Calu3 (cell line): ENCODE results near the gene SLC39A12. TPM values are rescaled to one million over a fixed set of nuclear protein-coding genes. Genes with fewer than 3 reads are reported as not detected.

Experiments
- BruUV-seq: library from RNA; stranded (reverse); fragments of 400-500 nt; replicated peaks from 2 replicates; lab custom pipeline; 2021; lab: Mats Ljungman, UMichigan
- CTCF ChIA-PET: fragments of 300-600 bp; sonication (Branson Sonifier 250); formaldehyde crosslinking; loops from one replicate; lab custom pipeline; 2022; ENCODE audit warnings: antibody characterized with exemption; lab: Charles Lee
- DNase-seq: peaks from one replicate; pipeline ENCODE4 v3.0.0; 2022
- H3K27ac Mint-ChIP-seq: one replicate; pipeline ENCODE4 v1.8.0; 2022; ENCODE audit warnings: mixed read lengths; ENCODE audit not compliant: unreplicated experiment
- H3K27me3 Mint-ChIP-seq: one replicate; pipeline ENCODE4 v1.8.0; 2022; ENCODE audit warnings: mixed read lengths; ENCODE audit not compliant: unreplicated experiment
- H3K36me3 Mint-ChIP-seq: one replicate; pipeline ENCODE4 v1.8.0; 2022; ENCODE audit warnings: mild to moderate bottlenecking, moderate library complexity, mixed read lengths; ENCODE audit not compliant: insufficient read depth, unreplicated experiment
- H3K4me1 Mint-ChIP-seq: one replicate; pipeline ENCODE4 v1.8.0; 2022; ENCODE audit warnings: mild to moderate bottlenecking, low read depth, mixed read lengths; ENCODE audit not compliant: unreplicated experiment
- H3K4me3 Mint-ChIP-seq: one replicate; pipeline ENCODE4 v1.8.0; 2022; ENCODE audit warnings: mild to moderate bottlenecking, low read depth, moderate library complexity, mixed read lengths; ENCODE audit not compliant: unreplicated experiment
- H3K9me3 Mint-ChIP-seq: one replicate; pipeline ENCODE4 v1.8.0; 2022; ENCODE audit warnings: low read depth, mixed read lengths; ENCODE audit not compliant: unreplicated experiment
- intact Hi-C: fragments of 100-400 bp; cut with micrococcal nuclease; formaldehyde crosslinking; loops from one replicate; pipeline ENCODE4 v1.10.0; 2022; ENCODE audit not compliant: unreplicated experiment
- total RNA-seq: library from RNA; stranded (reverse); gene quantifications from 2 replicates; pipeline ENCODE4 v1.2.3, GENCODE V29; 2022
- TF ChIP-seq, protein P1 (sequence below): fragments of 200-600 bp; IDR thresholded peaks from one replicate; pipeline ENCODE4 v1.8.0; 2022; ENCODE audit warnings: antibody characterized with exemption; ENCODE audit not compliant: unreplicated experiment

Gene SLC39A12
- total RNA-seq, 1 experiment from 2014 or later, result not detected

DNA sequence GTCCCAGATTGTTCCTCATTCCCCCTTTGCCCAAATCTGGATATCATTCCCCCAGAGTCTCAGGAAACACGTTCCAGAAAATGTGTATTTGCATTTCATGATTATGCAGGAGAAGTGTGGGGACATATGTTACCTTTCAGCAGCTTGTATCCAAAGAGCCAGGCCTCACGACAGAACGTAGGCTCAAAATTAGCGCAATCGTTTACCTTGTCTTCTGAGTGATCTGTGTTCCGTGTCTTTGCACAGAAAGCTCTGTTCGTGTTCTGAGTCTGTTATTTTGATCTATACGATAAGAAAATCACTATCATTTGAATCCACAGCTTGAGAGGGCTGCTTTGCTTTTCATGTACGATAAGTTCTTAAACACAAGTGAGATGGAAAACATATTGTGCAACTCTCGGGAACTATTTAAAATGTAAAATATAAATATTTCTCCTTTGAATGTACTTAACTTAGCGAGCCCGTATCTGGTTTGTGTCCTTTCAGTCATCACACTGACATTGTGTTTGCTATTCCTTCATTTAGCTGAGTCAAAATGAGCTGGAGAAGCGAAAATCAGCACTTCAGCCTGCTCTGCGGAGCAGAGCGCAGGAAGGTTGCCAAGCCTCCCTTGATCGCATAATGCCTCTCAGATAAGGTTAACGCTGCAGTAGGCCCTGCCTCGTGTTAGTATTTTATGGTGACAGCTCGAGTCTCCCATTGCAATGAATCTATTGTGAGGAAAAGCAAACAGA, 108.3 kb downstream of the SLC39A12 start:
- no peaks in the 10 kb centered on the region for H3K4me1 Mint-ChIP-seq
- CTCF ChIA-PET, result no interaction called here
- no peak overlapping the region for H3K4me3 Mint-ChIP-seq
- intact Hi-C loops, result no loop called here
- no peaks in the 10 kb centered on the region for H3K36me3 Mint-ChIP-seq
- H3K9me3 Mint-ChIP-seq, result peaks cover 8% of the 10 kb centered on the region
- no TSS peak for BruUV-seq
- TF ChIP-seq, protein P1, sequence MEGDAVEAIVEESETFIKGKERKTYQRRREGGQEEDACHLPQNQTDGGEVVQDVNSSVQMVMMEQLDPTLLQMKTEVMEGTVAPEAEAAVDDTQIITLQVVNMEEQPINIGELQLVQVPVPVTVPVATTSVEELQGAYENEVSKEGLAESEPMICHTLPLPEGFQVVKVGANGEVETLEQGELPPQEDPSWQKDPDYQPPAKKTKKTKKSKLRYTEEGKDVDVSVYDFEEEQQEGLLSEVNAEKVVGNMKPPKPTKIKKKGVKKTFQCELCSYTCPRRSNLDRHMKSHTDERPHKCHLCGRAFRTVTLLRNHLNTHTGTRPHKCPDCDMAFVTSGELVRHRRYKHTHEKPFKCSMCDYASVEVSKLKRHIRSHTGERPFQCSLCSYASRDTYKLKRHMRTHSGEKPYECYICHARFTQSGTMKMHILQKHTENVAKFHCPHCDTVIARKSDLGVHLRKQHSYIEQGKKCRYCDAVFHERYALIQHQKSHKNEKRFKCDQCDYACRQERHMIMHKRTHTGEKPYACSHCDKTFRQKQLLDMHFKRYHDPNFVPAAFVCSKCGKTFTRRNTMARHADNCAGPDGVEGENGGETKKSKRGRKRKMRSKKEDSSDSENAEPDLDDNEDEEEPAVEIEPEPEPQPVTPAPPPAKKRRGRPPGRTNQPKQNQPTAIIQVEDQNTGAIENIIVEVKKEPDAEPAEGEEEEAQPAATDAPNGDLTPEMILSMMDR, result no peak
- no peak for DNase-seq
- no peak overlapping the region for H3K27ac Mint-ChIP-seq
- H3K27me3 Mint-ChIP-seq, result no peaks in the 10 kb centered on the region

DNA sequence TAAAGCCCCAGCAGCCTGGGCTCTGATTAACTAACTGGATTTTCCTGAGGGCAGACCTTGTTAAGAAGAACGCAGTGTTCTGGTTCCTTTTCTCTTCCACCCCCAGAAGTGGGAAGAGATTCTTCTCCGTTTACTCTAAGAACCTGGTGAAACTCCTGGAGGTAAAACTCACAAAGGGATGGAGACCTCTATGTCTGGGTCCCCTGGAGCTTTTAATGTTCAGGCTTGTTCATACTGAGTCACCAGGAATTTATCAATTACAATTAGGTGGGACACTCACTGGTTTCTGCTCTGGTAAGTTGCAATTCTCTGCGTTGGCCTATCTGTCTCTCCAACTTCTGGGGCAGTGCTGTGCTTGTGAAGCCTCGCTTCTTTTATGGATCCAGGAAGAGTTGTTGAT, 115.2 kb downstream of the SLC39A12 start:
- no TSS peak for BruUV-seq
- intact Hi-C loops, result no loop called here
- Mint-ChIP-seq H3K36me3 (no peaks in the 10 kb centered on the region), H3K4me1 (no peaks in the 10 kb centered on the region), H3K27ac (no peak overlapping the region), H3K4me3 (no peak overlapping the region), H3K27me3 (no peaks in the 10 kb centered on the region), H3K9me3 (no peaks in the 10 kb centered on the region)
- TF ChIP-seq, protein P1, result no peak
- no peak for DNase-seq
- CTCF ChIA-PET, result no interaction called here

GRCh38 chr10:18068401-18068800, 116.7 kb downstream of the SLC39A12 start:
- TF ChIP-seq, protein P1, result no peak
- Mint-ChIP-seq H3K36me3 (no peaks in the 10 kb centered on the region), H3K4me3 (no peak overlapping the region), H3K9me3 (no peaks in the 10 kb centered on the region), H3K27me3 (no peaks in the 10 kb centered on the region), H3K4me1 (no peaks in the 10 kb centered on the region), H3K27ac (no peak overlapping the region)
- intact Hi-C loops, result no loop called here
- no TSS peak for BruUV-seq
- CTCF ChIA-PET, result no interaction called here
- no peak for DNase-seq

GRCh38 chr10:18071591-18071990, 119.9 kb downstream of the SLC39A12 start:
- CTCF ChIA-PET, result no interaction called here
- Mint-ChIP-seq H3K4me1 (no peaks in the 10 kb centered on the region), H3K27ac (no peak overlapping the region), H3K9me3 (no peaks in the 10 kb centered on the region), H3K36me3 (no peaks in the 10 kb centered on the region), H3K27me3 (peaks cover 8% of the 10 kb centered on the region), H3K4me3 (no peak overlapping the region)
- TF ChIP-seq, protein P1, result no peak
- intact Hi-C loops, result no loop called here
- no TSS peak for BruUV-seq
- DNase-seq, result no peak
